NCI-H146 (cell line): ENCODE data around the gene SETD1B.
A peak's percentile ranks its signal among the peaks of the same experiment; 100 is the strongest.

Experiments used
- DNase-seq: peaks from one replicate; lab custom pipeline; 2025; lab: John Stamatoyannopoulos, UW

SETD1B gene

GRCh38 chr12:121807642-121808347 lies 4.0 kb downstream of the SETD1B start:
- no peak for DNase-seq

DNA sequence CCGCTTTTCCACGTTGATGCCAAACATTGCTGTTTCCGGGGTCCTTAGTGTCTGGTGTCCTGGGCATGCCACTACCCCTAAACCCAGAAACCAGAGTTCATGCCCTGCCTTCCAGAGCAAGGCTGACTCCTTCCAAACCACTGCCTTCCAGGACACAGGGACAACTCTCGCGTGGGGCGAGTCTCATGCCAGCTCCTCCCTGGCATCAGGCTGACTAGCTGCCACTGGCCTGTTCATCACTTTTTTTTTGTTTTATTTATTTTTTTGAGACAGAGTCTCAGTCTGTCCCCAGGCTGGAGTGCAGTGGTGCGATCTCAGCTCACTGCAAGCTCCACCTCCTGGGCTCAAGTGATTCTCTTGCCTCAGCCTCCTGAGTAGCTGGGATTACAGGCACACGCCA lies 4.8 kb downstream of the SETD1B start:
- no peak for DNase-seq

- DNase-seq, result no peak
Measured at GRCh38 chr12:121809712-121810116, 5.9 kb downstream of the SETD1B start.

DNA sequence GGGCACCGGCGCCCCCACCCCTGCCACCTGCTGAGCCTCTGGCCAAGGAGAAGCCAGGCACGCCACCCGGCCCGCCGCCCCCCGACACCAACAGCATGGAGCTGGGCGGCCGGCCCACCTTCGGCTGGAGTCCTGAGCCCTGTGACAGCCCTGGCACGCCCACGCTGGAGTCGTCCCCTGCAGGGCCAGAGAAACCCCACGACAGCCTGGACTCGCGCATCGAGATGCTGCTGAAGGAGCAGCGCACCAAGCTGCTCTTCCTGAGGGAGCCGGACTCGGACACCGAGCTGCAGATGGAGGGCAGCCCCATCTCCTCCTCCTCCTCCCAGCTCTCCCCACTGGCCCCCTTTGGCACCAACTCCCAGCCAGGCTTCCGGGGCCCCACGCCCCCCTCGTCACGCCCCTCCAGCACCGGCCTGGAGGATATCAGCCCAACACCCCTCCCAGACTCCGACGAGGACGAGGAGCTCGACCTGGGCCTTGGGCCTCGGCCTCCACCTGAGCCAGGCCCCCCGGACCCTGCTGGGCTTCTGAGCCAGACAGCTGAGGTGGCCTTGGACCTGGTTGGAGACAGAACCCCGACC lies 6.5 kb downstream of the SETD1B start:
- no peak for DNase-seq

- DNase-seq, result no peak
Measured at GRCh38 chr12:121810833-121811433, 7.1 kb downstream of the SETD1B start.

DNA sequence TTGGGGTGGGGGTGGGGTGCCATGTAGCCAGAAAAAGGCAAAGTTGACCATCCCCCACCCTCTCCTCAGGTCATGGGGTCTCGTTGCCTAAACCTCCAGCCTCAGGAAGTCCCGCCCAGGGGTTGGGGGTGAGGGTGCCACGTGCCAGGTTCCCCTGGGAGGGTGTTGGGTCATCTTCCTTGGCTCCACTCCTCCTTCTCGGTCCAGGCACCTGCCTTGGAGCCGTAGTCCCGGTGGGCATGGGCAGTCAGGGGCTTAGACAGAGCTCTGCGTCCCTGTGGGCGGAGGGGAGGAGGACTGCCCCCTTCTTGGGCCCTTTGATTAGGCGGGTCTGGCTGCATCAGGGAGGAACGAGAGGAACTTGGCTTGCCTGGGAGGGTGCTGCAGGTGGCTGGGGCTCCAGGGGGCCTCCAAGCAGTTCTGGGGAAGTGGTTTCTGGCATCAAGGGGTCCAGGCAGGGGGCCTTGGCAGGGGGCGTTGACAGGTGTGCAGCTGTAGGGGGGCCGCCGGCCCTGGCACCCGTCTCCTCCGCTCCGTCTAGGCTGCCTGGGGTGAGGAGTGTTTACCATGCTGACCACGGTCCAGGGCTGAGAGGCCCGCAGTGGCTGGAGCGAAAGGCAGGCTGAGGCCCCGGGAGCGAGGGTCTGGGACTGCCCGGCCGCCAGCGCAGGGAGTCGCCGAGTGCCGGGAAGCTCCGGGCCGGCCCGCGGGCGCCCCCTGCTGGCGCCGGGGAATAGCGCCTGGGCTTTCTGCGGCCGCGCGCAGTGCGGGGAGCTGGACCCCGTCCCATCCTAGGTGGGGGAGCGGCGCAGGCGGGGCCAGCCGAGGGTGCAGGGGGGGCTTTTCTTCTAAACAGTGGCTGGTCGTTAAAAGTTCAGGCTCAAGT lies 7.9 kb downstream of the SETD1B start:
- DNase-seq, result peak; percentile 89

DNA sequence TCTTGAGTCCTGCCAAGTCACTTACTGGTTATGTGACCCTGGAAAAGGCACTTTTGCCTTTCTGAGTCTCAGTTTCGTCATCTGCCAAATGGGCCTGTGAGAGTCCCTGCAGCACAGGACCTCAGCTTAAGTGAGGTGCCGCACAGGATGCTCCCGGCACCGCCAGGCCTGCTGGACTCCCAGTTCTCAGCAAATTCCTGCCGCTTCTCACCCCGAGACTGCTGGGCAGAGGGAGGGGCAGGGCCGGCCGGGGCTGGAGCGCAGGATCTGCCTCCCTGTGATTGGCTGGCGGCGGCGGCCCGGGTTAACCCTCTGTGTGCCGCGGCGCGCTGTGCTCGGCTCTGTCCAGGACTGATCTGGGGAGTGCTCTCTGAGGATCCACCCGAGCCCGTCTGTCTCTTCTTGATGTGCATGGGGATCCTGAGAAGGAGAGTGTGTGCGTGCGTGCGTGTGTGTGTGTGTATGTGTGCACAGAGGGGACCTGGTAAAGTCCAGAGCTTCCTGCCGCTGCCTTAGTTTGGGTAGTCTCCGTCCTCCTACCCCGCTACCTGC lies 8.6 kb downstream of the SETD1B start:
- no peak for DNase-seq

- no peak for DNase-seq
Measured at GRCh38 chr12:121812921-121813896, 9.4 kb downstream of the SETD1B start.

DNA sequence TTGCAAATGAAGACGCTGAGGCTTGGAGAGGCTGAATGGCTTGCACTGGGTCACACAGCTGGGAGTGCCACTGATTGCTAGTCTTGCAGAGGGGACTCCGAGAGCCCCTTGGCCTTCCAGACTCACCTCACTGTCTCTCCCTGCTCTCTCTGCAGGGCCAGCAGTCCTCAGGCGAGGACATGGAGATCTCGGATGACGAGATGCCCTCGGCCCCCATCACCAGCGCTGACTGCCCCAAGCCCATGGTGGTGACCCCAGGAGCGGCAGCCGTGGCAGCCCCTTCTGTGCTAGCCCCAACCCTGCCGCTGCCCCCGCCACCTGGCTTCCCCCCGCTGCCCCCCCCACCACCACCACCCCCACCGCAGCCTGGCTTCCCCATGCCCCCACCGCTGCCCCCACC lies 10.1 kb downstream of the SETD1B start:
- no peak for DNase-seq

GRCh38 chr12:121814429-121815119 lies 10.8 kb downstream of the SETD1B start:
- DNase-seq, result no peak

DNA sequence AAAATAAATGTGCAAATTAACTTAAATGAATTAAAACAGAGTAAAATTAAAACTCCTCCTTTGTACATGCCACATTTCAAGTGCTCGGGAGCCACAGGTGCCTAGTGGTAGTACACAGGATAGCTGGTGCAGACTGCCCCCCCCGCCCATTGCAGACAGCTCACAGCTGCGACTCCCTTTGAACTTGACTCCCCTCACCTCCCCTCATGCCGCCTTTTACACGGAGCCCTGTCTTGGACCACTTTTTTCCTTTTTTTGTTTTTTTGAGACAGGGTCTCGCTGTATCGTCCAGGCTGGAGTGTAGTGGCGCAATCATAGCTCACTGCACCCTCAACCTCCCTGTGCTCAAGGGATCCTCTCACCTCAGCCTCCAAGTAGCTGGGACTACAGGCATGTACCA lies 11.5 kb downstream of the SETD1B start:
- no peak for DNase-seq

DNA sequence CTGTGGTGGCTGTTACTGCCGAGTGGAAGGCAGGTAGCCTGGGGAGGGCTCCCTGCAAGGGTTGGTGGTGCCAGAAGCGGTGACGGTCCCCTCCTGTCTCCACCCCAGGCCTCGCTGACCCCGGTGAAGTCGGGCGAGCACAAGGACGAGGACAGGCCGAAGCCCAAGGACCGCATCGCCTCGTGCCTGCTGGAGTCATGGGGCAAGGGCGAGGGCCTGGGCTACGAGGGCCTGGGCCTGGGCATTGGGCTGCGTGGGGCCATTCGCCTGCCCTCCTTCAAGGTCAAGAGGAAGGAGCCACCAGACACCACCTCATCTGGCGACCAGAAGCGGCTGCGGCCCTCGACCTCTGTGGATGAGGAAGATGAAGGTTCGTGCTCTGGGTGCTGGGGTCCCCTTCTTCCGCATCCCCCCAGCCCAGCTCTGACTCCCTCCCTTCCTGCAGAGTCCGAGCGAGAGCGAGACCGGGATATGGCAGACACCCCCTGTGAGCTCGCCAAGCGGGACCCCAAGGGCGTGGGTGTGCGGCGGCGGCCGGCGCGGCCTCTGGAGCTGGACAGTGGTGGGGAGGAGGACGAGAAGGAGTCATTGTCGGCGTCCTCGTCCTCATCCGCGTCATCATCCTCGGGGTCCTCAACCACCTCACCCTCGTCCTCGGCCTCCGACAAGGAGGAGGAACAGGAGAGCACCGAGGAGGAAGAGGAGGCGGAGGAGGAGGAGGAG lies 13.3 kb downstream of the SETD1B start:
- no peak for DNase-seq

GRCh38 chr12:121817648-121818043 lies 13.8 kb downstream of the SETD1B start:
- no peak for DNase-seq

DNA sequence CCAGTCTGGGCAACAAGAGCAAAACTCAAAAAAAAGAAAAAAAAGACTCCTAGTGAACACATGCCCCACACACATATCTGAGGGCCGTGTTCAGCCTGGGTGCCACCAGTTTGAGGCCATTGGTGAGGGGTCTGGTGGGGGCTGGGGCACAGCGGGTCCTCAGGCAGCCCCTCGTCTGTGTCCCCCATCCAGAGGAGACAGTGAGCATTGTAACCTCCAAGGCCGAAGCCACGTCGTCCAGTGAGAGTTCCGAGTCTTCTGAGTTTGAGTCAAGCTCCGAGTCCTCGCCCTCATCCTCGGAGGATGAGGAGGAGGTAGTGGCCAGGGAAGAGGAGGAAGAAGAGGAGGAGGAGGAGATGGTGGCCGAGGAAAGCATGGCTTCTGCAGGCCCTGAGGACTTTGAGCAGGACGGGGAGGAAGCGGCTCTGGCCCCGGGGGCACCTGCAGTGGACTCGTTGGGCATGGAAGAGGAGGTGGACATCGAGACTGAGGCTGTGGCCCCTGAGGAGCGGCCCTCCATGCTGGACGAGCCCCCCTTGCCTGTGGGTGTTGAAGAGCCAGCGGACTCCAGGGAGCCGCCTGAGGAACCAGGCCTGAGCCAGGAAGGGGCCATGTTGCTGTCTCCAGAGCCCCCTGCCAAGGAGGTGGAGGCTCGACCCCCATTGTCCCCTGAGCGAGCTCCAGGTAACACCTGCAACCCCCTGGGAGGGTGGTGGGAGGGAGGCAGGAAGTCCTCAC lies 15.6 kb downstream of the SETD1B start:
- DNase-seq, result no peak

DNA sequence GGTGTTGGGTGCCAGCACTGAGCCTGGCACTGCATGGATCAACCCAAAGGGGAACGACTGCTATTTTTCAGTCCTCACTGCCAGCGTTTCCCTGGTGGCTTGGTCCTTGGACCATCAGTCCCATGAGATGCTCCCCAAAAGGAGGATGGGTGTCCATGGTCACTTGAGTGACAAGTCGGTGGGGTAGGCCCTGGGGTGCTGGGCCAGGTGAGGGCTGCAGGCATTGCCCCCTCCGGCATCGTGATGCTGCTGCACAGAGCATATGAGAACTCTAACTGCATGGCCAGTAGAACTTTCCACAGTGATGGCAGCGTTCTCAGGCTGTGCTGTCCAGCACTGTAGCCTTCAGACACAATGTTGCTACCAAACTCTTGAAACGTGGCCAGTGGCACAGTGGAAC lies 16.2 kb downstream of the SETD1B start:
- DNase-seq, result no peak

DNA sequence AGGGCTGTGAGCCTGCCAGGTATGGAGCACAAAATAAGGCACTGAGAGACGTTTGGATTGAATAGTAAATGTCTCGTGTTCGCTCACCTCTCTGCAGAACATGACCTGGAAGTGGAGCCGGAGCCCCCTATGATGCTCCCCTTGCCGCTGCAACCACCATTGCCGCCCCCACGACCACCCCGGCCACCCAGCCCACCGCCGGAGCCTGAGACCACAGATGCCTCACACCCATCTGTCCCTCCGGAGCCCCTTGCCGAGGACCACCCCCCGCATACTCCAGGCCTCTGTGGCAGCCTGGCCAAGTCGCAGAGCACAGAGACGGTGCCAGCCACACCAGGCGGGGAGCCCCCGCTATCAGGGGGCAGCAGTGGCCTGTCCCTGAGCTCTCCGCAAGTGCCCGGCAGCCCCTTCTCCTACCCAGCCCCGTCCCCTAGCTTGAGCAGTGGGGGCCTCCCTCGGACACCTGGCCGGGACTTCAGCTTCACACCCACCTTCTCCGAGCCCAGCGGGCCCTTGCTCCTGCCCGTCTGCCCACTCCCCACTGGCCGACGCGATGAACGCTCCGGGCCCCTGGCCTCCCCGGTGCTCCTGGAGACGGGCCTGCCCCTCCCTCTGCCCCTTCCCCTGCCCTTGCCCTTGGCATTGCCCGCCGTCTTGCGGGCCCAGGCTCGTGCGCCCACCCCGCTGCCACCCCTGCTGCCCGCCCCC lies 18.7 kb downstream of the SETD1B start:
- DNase-seq, result no peak

DNA sequence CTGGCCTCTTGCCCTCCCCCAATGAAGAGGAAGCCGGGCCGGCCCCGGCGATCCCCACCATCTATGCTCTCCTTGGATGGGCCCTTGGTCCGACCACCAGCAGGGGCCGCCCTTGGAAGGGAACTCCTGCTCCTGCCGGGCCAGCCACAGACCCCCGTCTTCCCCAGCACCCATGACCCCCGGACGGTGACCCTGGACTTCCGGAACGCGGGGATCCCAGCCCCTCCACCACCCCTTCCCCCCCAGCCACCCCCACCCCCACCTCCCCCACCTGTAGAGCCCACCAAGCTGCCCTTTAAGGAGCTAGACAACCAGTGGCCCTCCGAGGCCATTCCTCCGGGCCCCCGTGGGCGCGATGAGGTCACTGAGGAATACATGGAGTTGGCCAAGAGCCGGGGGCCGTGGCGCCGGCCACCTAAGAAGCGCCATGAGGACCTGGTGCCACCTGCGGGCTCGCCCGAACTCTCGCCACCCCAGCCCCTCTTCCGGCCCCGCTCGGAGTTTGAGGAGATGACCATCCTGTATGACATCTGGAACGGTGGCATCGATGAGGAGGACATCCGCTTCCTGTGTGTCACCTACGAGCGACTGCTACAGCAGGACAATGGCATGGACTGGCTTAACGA lies 19.4 kb downstream of the SETD1B start:
- no peak for DNase-seq

- no peak for DNase-seq
Measured at GRCh38 chr12:121823727-121824115, 19.9 kb downstream of the SETD1B start.
